Lung (tissue), 12 donors: ENCODE data around the gene SLC9A7. TPM values are rescaled to one million over a fixed set of nuclear protein-coding genes. Genes with fewer than 3 reads are reported as not detected.
A peak's percentile ranks its signal among the peaks of the same experiment; 100 is the strongest.

Experiments used
- ATAC-seq: fragments of 200-7000 bp; cut with Tn5 transposase; one replicate; pipeline ENCODE4 v1.9.1; 2020; ENCODE audit warnings: moderate number of reproducible peaks; ENCODE audit not compliant: insufficient read depth, low FRiP score
- DNase-seq, 3 donors: peaks; one replicate each; pipeline ENCODE4 v3.0.0-alpha.2; 2013 to 2017
- H3K27ac ChIP-seq, 2 donors: one replicate each; pipeline ENCODE4 v1.5.1; 2013; ENCODE audit warnings: mild to moderate bottlenecking in 2 of 2, moderate library complexity in 2 of 2, control low read depth in 1 of 2, inconsistent platforms in 1 of 2, low read depth in 1 of 2, low read length in 1 of 2
- H3K27me3 ChIP-seq, 3 donors: one replicate each; pipeline ENCODE4 v1.5.1; 2013; ENCODE audit warnings: low read length in 2 of 3; ENCODE audit not compliant: control insufficient read depth in 3 of 3, insufficient read depth in 3 of 3
- H3K36me3 ChIP-seq, 4 donors: one replicate each; pipeline ENCODE4 v1.5.1; 2013; ENCODE audit warnings: low read length in 4 of 4, mild to moderate bottlenecking in 1 of 4, moderate library complexity in 1 of 4; ENCODE audit not compliant: control insufficient read depth in 4 of 4, insufficient read depth in 4 of 4
- H3K4me1 ChIP-seq, 5 donors: one replicate each; pipeline ENCODE4 v1.5.1; 2013; ENCODE audit warnings: low read length in 5 of 5, mild to moderate bottlenecking in 2 of 5, moderate library complexity in 1 of 5; ENCODE audit not compliant: control insufficient read depth in 5 of 5, insufficient read depth in 5 of 5
- H3K4me3 ChIP-seq: one replicate; pipeline ENCODE4 v1.5.1; 2013; ENCODE audit warnings: mild to moderate bottlenecking, control low read depth, moderate library complexity
- H3K9ac ChIP-seq, 2 donors: one replicate each; pipeline ENCODE4 v1.5.1; 2013; ENCODE audit warnings: low read length in 2 of 2, control low read depth in 1 of 2; ENCODE audit not compliant: insufficient read depth in 1 of 2
- H3K9me3 ChIP-seq, 4 donors: one replicate each; pipeline ENCODE4 v1.5.1; 2013; ENCODE audit warnings: low read length in 3 of 4, mild to moderate bottlenecking in 1 of 4, moderate library complexity in 1 of 4; ENCODE audit not compliant: control insufficient read depth in 4 of 4, insufficient read depth in 3 of 4
- WGBS, 2 donors: extraction: QIAGEN DNeasy Blood & Tissue Kit; methylation state at CpG; one replicate each; pipeline ENCODE4 v1.1.7; 2013; 5-methylcytosine and 5-hydroxymethylcytosine counted together
- polyA plus RNA-seq, 2 donors: library from polyadenylated mRNA; stranded (reverse); fragments of 200-250 nt; gene quantifications; one replicate each; pipeline ENCODE4 v1.2.1, GENCODE V29; 2013
- total RNA-seq, 2 donors: library from RNA; depleted of rRNA in 1 of 2; stranded (reverse); fragments of >200 nt in 1 of 2; gene quantifications; one replicate each; pipeline ENCODE4 v1.2.1, GENCODE V29; 2014 to 2021
- TF ChIP-seq, protein P1 (sequence below): IDR thresholded peaks from 2 replicates; pipeline ENCODE4 v1.5.1; 2012; ENCODE audit warnings: mild to moderate bottlenecking; ENCODE audit errors: control extremely low read depth, extremely low read depth
- donor health status: control.
- donor health status: control.
- donor health status: Bipolar disorder and iron deficiency.
- donor health status: healthy.
- donor health status: DM: yes; HTN: yes; CAD: no.

The SLC9A7 gene
- total and polyA plus RNA-seq, 4 donors: 1.2 to 6.9 (median 3.6) TPM

DNA sequence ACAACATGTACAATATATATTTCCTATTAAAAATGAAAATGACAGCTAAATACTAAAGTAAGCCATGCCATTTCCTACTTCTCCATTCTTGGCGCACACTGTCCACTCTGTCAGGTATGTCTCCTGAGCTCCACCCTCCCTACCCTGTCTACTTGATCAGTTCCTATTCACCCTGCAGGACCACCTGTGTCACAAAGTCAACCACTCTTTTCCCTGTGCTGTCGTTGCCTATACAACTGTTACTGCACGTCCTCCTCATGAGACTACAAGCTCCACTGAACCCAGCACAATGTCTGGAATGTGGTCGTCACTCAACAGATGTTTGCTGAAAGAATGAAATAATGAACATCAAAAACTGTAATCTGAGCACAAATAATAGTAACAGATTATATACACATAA, 54.9 kb downstream of the SLC9A7 start:
- peaks cover 0 to 11% (median 8%) of the 10 kb centered on the region in 3 donors for H3K27me3 ChIP-seq
- H3K36me3 ChIP-seq: no peaks in the 10 kb centered on the region
- 62 to 64% methylated on average over 4 of the region's 4 CpGs for WGBS, 2 donors
- peaks cover 0 to 2% (median 1%) of the 10 kb centered on the region in 4 donors for H3K9me3 ChIP-seq
- DNase-seq: peak in 2 of 3 donors; percentile 15 to 20
- H3K27ac ChIP-seq: no peak overlapping the region
- TF ChIP-seq, protein P1, sequence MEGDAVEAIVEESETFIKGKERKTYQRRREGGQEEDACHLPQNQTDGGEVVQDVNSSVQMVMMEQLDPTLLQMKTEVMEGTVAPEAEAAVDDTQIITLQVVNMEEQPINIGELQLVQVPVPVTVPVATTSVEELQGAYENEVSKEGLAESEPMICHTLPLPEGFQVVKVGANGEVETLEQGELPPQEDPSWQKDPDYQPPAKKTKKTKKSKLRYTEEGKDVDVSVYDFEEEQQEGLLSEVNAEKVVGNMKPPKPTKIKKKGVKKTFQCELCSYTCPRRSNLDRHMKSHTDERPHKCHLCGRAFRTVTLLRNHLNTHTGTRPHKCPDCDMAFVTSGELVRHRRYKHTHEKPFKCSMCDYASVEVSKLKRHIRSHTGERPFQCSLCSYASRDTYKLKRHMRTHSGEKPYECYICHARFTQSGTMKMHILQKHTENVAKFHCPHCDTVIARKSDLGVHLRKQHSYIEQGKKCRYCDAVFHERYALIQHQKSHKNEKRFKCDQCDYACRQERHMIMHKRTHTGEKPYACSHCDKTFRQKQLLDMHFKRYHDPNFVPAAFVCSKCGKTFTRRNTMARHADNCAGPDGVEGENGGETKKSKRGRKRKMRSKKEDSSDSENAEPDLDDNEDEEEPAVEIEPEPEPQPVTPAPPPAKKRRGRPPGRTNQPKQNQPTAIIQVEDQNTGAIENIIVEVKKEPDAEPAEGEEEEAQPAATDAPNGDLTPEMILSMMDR: no peak
- no peak overlapping the region for H3K9ac ChIP-seq
- ATAC-seq: no peak
- H3K4me3 ChIP-seq: no peak overlapping the region
- H3K4me1 ChIP-seq: no peaks in the 10 kb centered on the region

DNA sequence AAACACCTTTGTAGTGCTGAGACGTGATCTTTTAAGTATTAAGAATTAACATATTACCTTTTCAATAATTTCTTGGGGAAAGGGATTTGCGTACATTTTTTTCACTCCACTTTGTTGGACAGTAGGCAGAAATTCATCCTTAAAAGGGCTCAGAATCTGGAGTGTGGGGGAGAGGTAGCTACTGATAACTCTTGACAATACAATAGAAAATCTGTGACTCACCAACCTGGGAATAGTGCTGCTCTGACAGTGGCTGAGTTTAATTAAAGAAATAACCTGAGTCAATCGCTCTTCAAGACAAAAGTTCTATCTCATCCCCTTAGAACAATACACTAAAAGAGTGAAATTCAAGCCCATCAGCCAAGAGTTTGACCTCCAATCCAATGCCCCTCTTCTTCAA, 60.2 kb downstream of the SLC9A7 start:
- TF ChIP-seq, protein P1: no peak
- DNase-seq: no peak
- 76 to 93% methylated on average over 3 of the region's 3 CpGs for WGBS, 2 donors

DNA sequence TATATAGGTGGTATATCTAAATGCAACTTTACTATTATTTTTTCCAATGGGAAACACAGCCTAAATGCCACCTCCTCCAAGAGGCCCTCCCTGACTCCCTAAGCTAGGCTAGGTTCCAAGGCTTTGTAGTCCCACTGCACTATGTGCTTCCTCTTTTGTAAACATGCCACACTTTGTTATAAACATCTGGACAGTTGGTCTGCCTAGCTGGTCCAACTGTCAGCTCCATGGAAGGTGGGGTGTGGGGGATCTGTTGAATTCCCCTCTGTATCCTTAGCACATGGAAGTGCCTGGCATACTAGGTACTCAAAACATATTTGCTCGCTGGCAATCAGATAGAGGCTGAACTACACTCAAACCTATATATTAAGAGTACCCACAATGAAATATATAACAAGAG, 63.4 kb downstream of the SLC9A7 start:
- Histone ChIP-seq H3K36me3 (no peaks in the 10 kb centered on the region), H3K9ac (no peak overlapping the region), H3K4me3 (no peak overlapping the region), H3K27me3 (peaks cover 0 to 17% (median 6%) of the 10 kb centered on the region in 3 donors), H3K27ac (no peak overlapping the region), H3K9me3 (no peaks in the 10 kb centered on the region), H3K4me1 (no peaks in the 10 kb centered on the region)
- TF ChIP-seq, protein P1: no peak
- 64 to 92% methylated on average over 1 of the region's 1 CpG for WGBS, 2 donors
- ATAC-seq (no peak), DNase-seq (no peak)

More for the DNA sequence above, 60.2 kb downstream of the SLC9A7 start:
- no peak overlapping the region for H3K27ac ChIP-seq
- peaks cover 0 to 16% (median 6%) of the 10 kb centered on the region in 3 donors for H3K27me3 ChIP-seq
- H3K4me1 ChIP-seq: no peaks in the 10 kb centered on the region
- H3K36me3 ChIP-seq: no peaks in the 10 kb centered on the region
- H3K9ac ChIP-seq: no peak overlapping the region
- ATAC-seq: no peak
- H3K9me3 ChIP-seq: peaks cover 0 to 2% (median 0%) of the 10 kb centered on the region in 4 donors
- H3K4me3 ChIP-seq: no peak overlapping the region

DNA sequence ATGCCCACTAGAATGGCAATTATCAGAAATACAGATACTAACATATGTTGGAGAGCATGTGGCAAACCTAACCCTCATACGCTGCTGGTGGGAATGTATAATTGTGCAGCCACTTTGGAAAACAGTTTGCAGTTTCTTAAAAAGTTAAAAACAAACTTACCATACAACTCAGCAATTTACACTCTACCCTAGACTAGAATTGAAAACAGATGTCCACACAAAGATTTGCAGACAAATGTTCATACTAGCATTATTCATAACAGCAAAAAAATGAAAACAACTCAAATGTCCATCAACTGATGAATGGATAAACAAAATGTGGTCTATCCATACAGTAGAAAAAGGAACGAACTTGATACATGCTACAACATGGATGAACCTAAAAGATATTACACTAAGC, 64.4 kb downstream of the SLC9A7 start:
- Histone ChIP-seq H3K27ac (no peak overlapping the region), H3K4me3 (no peak overlapping the region), H3K27me3 (peaks cover 0 to 15% (median 6%) of the 10 kb centered on the region in 3 donors), H3K9me3 (no peaks in the 10 kb centered on the region), H3K4me1 (no peaks in the 10 kb centered on the region), H3K36me3 (no peaks in the 10 kb centered on the region), H3K9ac (no peak overlapping the region)
- TF ChIP-seq, protein P1: no peak
- ATAC-seq (no peak), DNase-seq (no peak)
- WGBS, 2 donors: 83 to 92% methylated on average over 2 of the region's 2 CpGs
